ENCODE data around the gene GNRH2.

Gene GNRH2

GRCh38 chr20:3082306-3082951, 39.0 kb downstream of the GNRH2 start:
- TF ChIP-seq GATA2 (IDR thresholded peaks at IDR 0.05; ENCODE audit: low read depth, low read length) (no peak), GATA3 (IDR thresholded peaks at IDR 0.05; ENCODE audit: low read depth, low read length) (no peak)

- no peak for TF ChIP-seq GATA3 (IDR thresholded peaks at IDR 0.05; ENCODE audit: low read depth, low read length)
- no peak for TF ChIP-seq GATA2 (IDR thresholded peaks at IDR 0.05; ENCODE audit: low read depth, low read length)
Measured at GRCh38 chr20:3082955-3083952, 39.8 kb downstream of the GNRH2 start.

GRCh38 chr20:3084283-3084985, 41.0 kb downstream of the GNRH2 start, which contains the start of gene AVP:
TSS of gene AVP (minus strand) at chr20:3084724. CDS start at chr20:3084674, 50 bp downstream.
- no peak for TF ChIP-seq GATA3 (IDR thresholded peaks at IDR 0.05; ENCODE audit: low read depth, low read length)
- TF ChIP-seq GATA2 (IDR thresholded peaks at IDR 0.05; ENCODE audit: low read depth, low read length) = no peak

- TF ChIP-seq GATA2 (IDR thresholded peaks at IDR 0.05; ENCODE audit: low read depth, low read length) (no peak), GATA3 (IDR thresholded peaks at IDR 0.05; ENCODE audit: low read depth, low read length) (no peak)
Measured at GRCh38 chr20:3084986-3085360, 41.6 kb downstream of the GNRH2 start.

DNA sequence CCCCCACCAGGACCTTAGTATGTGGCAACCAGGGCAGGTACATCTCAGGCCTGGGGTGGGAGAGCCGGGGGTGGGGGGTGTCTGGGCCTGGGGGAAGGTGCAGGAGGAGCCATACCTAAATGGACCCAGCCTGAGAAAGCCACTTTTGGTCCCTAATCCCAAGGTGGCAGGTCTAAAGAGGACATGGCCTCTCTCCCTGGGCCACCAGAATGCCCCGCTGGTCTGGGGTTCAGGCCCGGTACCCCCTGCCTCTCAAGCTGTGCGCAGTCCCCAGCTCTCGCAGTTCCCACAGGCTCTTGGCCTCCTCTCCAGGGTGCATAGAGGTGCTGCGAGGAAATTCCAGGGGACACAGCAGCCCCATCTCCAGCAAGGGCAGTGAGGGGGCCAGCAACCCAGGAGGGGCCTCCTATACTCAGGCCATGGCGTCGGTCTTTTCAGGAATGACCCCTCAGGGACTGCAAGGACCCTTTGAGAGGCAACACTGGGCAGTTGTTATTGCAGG, 42.2 kb downstream of the GNRH2 start:
- TF ChIP-seq GATA3 (IDR thresholded peaks at IDR 0.05; ENCODE audit: low read depth, low read length) = no peak
- no peak for TF ChIP-seq GATA2 (IDR thresholded peaks at IDR 0.05; ENCODE audit: low read depth, low read length)

GRCh38 chr20:3088031-3088430, 44.6 kb downstream of the GNRH2 start:
- TF ChIP-seq GATA3 (IDR thresholded peaks at IDR 0.05; ENCODE audit: low read depth, low read length) = no peak
- TF ChIP-seq GATA2 (IDR thresholded peaks at IDR 0.05; ENCODE audit: low read depth, low read length) = no peak

- TF ChIP-seq GATA2 (IDR thresholded peaks at IDR 0.05; ENCODE audit: low read depth, low read length) (no peak), GATA3 (IDR thresholded peaks at IDR 0.05; ENCODE audit: low read depth, low read length) (no peak)
Measured at GRCh38 chr20:3090565-3090964, 47.1 kb downstream of the GNRH2 start.

DNA sequence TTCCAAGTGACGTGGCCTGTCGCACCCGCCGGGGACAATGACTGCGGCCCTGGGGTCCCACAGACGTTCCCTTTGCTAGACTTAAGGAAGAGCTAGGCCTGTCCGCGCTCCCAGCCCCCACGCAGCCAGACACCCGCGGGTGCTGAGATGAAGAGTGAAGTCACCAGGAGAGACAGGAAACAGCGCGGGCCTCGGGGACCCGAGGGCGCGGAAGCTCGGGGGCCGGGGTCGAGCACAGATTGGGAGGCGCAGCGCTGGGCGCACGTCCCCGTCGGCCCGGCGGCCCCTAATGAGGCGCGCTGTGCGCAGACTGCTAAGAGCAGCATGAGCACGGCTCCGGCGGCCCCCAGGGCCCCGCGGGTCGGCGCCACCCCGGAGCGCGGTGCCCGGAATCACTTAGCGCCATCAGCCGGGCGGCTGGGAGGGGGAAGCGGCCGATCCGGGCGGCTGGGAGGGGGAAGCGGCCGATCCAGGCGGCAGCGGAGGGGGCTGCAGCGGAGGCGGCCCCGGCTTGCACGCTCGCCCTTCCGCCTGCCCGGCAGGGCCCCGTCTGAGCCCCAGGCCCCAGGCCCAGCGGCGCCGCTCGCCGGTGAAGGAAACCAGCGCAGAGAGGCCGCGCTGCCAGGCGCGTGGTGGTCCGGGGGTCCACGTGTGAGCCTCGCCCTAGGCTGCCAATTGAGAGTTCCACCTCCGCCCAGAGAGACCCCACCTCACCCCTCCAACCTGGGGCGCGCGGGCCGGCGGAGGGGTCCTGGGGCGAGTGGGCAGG, 49.4 kb downstream of the GNRH2 start:
- no peak for TF ChIP-seq GATA3 (IDR thresholded peaks at IDR 0.05; ENCODE audit: low read depth, low read length)
- no peak for TF ChIP-seq GATA2 (IDR thresholded peaks at IDR 0.05; ENCODE audit: low read depth, low read length)

DNA sequence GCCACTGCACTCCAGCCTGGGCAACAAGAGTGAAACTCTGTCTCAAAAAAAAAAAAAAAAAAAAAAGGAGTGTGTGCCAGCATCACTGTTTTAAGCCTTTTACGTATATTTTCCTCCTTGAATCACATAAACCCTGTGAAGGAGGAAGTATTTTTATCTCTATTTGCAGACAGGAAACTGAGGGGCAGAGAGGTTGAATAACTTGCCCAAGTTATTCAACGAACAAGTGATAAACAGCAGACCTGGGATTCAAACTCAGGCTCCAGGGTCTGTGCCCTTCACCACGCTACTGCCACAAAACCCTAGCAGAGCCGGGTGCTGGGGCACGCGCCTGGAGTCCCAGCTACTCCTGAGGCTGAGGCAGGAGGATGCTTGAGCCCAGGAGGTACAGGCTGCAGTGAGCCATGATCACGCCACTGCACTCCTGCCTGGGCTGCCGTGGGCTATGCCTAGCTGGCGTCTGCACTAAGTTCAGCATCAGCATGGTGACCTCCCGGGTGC, 50.5 kb downstream of the GNRH2 start:
- TF ChIP-seq GATA2 (IDR thresholded peaks at IDR 0.05; ENCODE audit: low read depth, low read length) = no peak
- TF ChIP-seq GATA3 (IDR thresholded peaks at IDR 0.05; ENCODE audit: low read depth, low read length) = no peak

GRCh38 chr20:3094848-3095629, 51.6 kb downstream of the GNRH2 start:
- TF ChIP-seq GATA3 (IDR thresholded peaks at IDR 0.05; ENCODE audit: low read depth, low read length) (no peak), GATA2 (IDR thresholded peaks at IDR 0.05; ENCODE audit: low read depth, low read length) (no peak)

Measured in SH-SY5Y (cell line).